Peyer's patch (tissue), 4 donors: Measurements from ENCODE around the gene IQSEC2.

ENCODE experiments used
- POLR2A ChIP-seq, 2 donors: fragments of 450-650 bp; IDR thresholded peaks; one replicate each; pipeline ENCODE4 v1.5.1; 2017; ENCODE audit warnings: antibody characterized with exemption in 2 of 2, mild to moderate bottlenecking in 2 of 2, moderate library complexity in 2 of 2
- TF ChIP-seq, protein P1 (sequence below), 6 experiments: fragments of 450-650 bp in 4 of 6; fragments of 200-600 bp in 2 of 6; sonication (generic) in 1 of 6; IDR thresholded peaks; one replicate each; pipeline ENCODE4 v1.5.1; 2017 to 2019; ENCODE audit warnings: antibody characterized with exemption in 6 of 6, mild to moderate bottlenecking in 3 of 6, moderate library complexity in 1 of 6

DNA sequence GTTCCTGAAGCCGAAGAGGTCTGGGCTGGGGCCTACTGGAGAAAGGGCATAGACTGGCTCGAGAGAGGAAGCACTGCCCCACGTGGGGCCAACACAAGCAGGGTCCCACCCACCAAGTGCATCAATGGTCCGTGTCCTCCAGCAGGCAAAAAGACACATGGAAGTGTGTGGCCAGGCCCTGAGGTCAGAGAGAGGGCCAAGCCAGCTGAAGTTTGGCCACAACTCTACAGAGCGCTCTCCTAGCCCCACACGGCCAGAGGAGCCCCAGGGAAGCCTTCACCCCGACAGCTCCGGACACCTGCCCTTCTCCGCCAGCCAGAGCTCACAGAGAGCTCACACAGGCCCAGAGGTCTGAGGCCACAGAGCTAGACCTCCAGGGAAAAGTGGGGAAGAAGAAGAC lies 47.8 kb downstream of the IQSEC2 start:
- TF ChIP-seq, protein P1, sequence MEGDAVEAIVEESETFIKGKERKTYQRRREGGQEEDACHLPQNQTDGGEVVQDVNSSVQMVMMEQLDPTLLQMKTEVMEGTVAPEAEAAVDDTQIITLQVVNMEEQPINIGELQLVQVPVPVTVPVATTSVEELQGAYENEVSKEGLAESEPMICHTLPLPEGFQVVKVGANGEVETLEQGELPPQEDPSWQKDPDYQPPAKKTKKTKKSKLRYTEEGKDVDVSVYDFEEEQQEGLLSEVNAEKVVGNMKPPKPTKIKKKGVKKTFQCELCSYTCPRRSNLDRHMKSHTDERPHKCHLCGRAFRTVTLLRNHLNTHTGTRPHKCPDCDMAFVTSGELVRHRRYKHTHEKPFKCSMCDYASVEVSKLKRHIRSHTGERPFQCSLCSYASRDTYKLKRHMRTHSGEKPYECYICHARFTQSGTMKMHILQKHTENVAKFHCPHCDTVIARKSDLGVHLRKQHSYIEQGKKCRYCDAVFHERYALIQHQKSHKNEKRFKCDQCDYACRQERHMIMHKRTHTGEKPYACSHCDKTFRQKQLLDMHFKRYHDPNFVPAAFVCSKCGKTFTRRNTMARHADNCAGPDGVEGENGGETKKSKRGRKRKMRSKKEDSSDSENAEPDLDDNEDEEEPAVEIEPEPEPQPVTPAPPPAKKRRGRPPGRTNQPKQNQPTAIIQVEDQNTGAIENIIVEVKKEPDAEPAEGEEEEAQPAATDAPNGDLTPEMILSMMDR (IDR thresholded peaks at IDR 0.05): no peak
- no peak for TF ChIP-seq POLR2A (IDR thresholded peaks at IDR 0.05)
